Activated naive CD4-positive, alpha-beta T cell treated with anti-CD3 and anti-CD28 coated beads, Interleukin-2, amount 10 ng/mL, durations not matched to agents 7 days and 5 days (primary cell): ENCODE results near the gene FAT2.

Experiments
- CTCF ChIA-PET: fragments of 350-600 bp; sonication (Branson Sonifier 250); formaldehyde crosslinking; loops from one replicate; lab custom pipeline; 2021; ENCODE audit warnings: antibody characterized with exemption; lab: Charles Lee
- DNase-seq: peaks from one replicate; pipeline ENCODE4 v3.0.0-alpha.2; 2020
- H3K27ac Mint-ChIP-seq: one replicate; pipeline ENCODE4 v1.8.0; 2021; ENCODE audit warnings: mild to moderate bottlenecking, moderate library complexity, mixed read lengths
- H3K27me3 Mint-ChIP-seq: one replicate; pipeline ENCODE4 v1.8.0; 2021; ENCODE audit warnings: mild to moderate bottlenecking, mixed read lengths
- H3K36me3 Mint-ChIP-seq: one replicate; pipeline ENCODE4 v1.8.0; 2021; ENCODE audit warnings: mixed read lengths
- H3K4me1 Mint-ChIP-seq: one replicate; pipeline ENCODE4 v1.8.0; 2021; ENCODE audit warnings: mixed read lengths
- H3K4me3 Mint-ChIP-seq: one replicate; pipeline ENCODE4 v1.8.0; 2021; ENCODE audit warnings: mild to moderate bottlenecking, moderate library complexity, mixed read lengths
- H3K9me3 Mint-ChIP-seq: one replicate; pipeline ENCODE4 v1.8.0; 2021; ENCODE audit warnings: mixed read lengths

The FAT2 gene

GRCh38 chr5:151570058-151570457 is 21.1 kb downstream of the FAT2 start:
- Mint-ChIP-seq H3K9me3 (no peaks in the 10 kb centered on the region), H3K4me3 (no peak overlapping the region), H3K4me1 (no peaks in the 10 kb centered on the region), H3K27ac (no peak overlapping the region), H3K27me3 (peaks cover 8% of the 10 kb centered on the region), H3K36me3 (no peaks in the 10 kb centered on the region)
- CTCF ChIA-PET, result interaction anchor here (0.6 kb wide), 1 partner anchor 130 kb away, joined by 5 read pairs; no protein-coding TSS in a partner anchor
- no peak for DNase-seq

- peaks cover 8% of the 10 kb centered on the region for H3K27me3 Mint-ChIP-seq
- H3K4me1 Mint-ChIP-seq, result no peaks in the 10 kb centered on the region
- no peaks in the 10 kb centered on the region for H3K36me3 Mint-ChIP-seq
- H3K4me3 Mint-ChIP-seq, result no peak overlapping the region
- CTCF ChIA-PET, result no interaction called here
- DNase-seq, result no peak
- H3K27ac Mint-ChIP-seq, result no peak overlapping the region
- H3K9me3 Mint-ChIP-seq, result no peaks in the 10 kb centered on the region
These were observed 21.7 kb downstream of the FAT2 start for GRCh38 chr5:151569132-151570046.

- DNase-seq, result no peak
- Mint-ChIP-seq H3K4me3 (no peak overlapping the region), H3K27ac (no peak overlapping the region), H3K27me3 (peaks cover 8% of the 10 kb centered on the region), H3K4me1 (no peaks in the 10 kb centered on the region), H3K36me3 (no peaks in the 10 kb centered on the region), H3K9me3 (no peaks in the 10 kb centered on the region)
- CTCF ChIA-PET, result no interaction called here
These were observed 23.1 kb downstream of the FAT2 start for GRCh38 chr5:151568036-151568435.

- Mint-ChIP-seq H3K9me3 (no peaks in the 10 kb centered on the region), H3K27me3 (peaks cover 11% of the 10 kb centered on the region), H3K4me1 (no peaks in the 10 kb centered on the region), H3K27ac (no peak overlapping the region), H3K4me3 (no peak overlapping the region), H3K36me3 (no peaks in the 10 kb centered on the region)
- no peak for DNase-seq
- CTCF ChIA-PET, result no interaction called here
These were observed 25.2 kb downstream of the FAT2 start for GRCh38 chr5:151565971-151566370.

- DNase-seq, result no peak
- CTCF ChIA-PET, result interaction anchor here (0.6 kb wide), 1 partner anchor 226 kb away, joined by 3 read pairs; no protein-coding TSS in a partner anchor
- Mint-ChIP-seq H3K9me3 (no peaks in the 10 kb centered on the region), H3K36me3 (no peaks in the 10 kb centered on the region), H3K27me3 (peaks cover 10% of the 10 kb centered on the region), H3K4me1 (no peaks in the 10 kb centered on the region), H3K4me3 (no peak overlapping the region), H3K27ac (no peak overlapping the region)
These were observed 29.0 kb downstream of the FAT2 start for GRCh38 chr5:151562019-151562707.

- H3K36me3 Mint-ChIP-seq, result no peaks in the 10 kb centered on the region
- DNase-seq, result no peak
- no peak overlapping the region for H3K27ac Mint-ChIP-seq
- H3K27me3 Mint-ChIP-seq, result peaks cover 15% of the 10 kb centered on the region
- CTCF ChIA-PET, result no interaction called here
- no peaks in the 10 kb centered on the region for H3K9me3 Mint-ChIP-seq
- no peaks in the 10 kb centered on the region for H3K4me1 Mint-ChIP-seq
- no peak overlapping the region for H3K4me3 Mint-ChIP-seq
These were observed 33.2 kb downstream of the FAT2 start for GRCh38 chr5:151557951-151558350.

- CTCF ChIA-PET, result no interaction called here
- no peaks in the 10 kb centered on the region for H3K9me3 Mint-ChIP-seq
- no peak overlapping the region for H3K27ac Mint-ChIP-seq
- DNase-seq, result no peak
- H3K27me3 Mint-ChIP-seq, result peaks cover 15% of the 10 kb centered on the region
- no peaks in the 10 kb centered on the region for H3K36me3 Mint-ChIP-seq
- no peaks in the 10 kb centered on the region for H3K4me1 Mint-ChIP-seq
- no peak overlapping the region for H3K4me3 Mint-ChIP-seq
These were observed 33.7 kb downstream of the FAT2 start for GRCh38 chr5:151557466-151557865.

- CTCF ChIA-PET, result no interaction called here
- no peak overlapping the region for H3K27ac Mint-ChIP-seq
These were observed 34.3 kb downstream of the FAT2 start for GRCh38 chr5:151556806-151557205.

GRCh38 chr5:151555760-151556576 is 35.2 kb downstream of the FAT2 start:
- Mint-ChIP-seq H3K27me3 (peaks cover 11% of the 10 kb centered on the region), H3K4me3 (no peak overlapping the region), H3K36me3 (no peaks in the 10 kb centered on the region), H3K4me1 (no peaks in the 10 kb centered on the region), H3K9me3 (no peaks in the 10 kb centered on the region), H3K27ac (no peak overlapping the region)
- DNase-seq, result no peak
- CTCF ChIA-PET, result no interaction called here

More at GRCh38 chr5:151556806-151557205, 34.3 kb downstream of the FAT2 start:
- Mint-ChIP-seq H3K27me3 (peaks cover 15% of the 10 kb centered on the region), H3K4me1 (no peaks in the 10 kb centered on the region), H3K4me3 (no peak overlapping the region), H3K9me3 (no peaks in the 10 kb centered on the region), H3K36me3 (no peaks in the 10 kb centered on the region)
- DNase-seq, result no peak

- no peaks in the 10 kb centered on the region for H3K36me3 Mint-ChIP-seq
- peaks cover 17% of the 10 kb centered on the region for H3K27me3 Mint-ChIP-seq
- H3K4me3 Mint-ChIP-seq, result no peak overlapping the region
- H3K9me3 Mint-ChIP-seq, result no peaks in the 10 kb centered on the region
- no peak for DNase-seq
- no peak overlapping the region for H3K27ac Mint-ChIP-seq
- H3K4me1 Mint-ChIP-seq, result no peaks in the 10 kb centered on the region
- CTCF ChIA-PET, result no interaction called here
These were observed 37.4 kb downstream of the FAT2 start for GRCh38 chr5:151553695-151554094.

- Mint-ChIP-seq H3K9me3 (no peaks in the 10 kb centered on the region), H3K36me3 (no peaks in the 10 kb centered on the region), H3K4me1 (no peaks in the 10 kb centered on the region), H3K27me3 (peaks cover 17% of the 10 kb centered on the region), H3K27ac (no peak overlapping the region), H3K4me3 (no peak overlapping the region)
- CTCF ChIA-PET, result no interaction called here
- DNase-seq, result no peak
These were observed 37.9 kb downstream of the FAT2 start for GRCh38 chr5:151553130-151553670.

- no peaks in the 10 kb centered on the region for H3K36me3 Mint-ChIP-seq
- H3K27me3 Mint-ChIP-seq, result peaks cover 13% of the 10 kb centered on the region
- no peaks in the 10 kb centered on the region for H3K9me3 Mint-ChIP-seq
- H3K4me3 Mint-ChIP-seq, result no peak overlapping the region
- no peak overlapping the region for H3K27ac Mint-ChIP-seq
- DNase-seq, result no peak
- H3K4me1 Mint-ChIP-seq, result no peaks in the 10 kb centered on the region
- CTCF ChIA-PET, result no interaction called here
These were observed 39.1 kb downstream of the FAT2 start for GRCh38 chr5:151551985-151552384.

GRCh38 chr5:151550146-151550545 is 41.0 kb downstream of the FAT2 start:
- Mint-ChIP-seq H3K9me3 (no peaks in the 10 kb centered on the region), H3K4me1 (no peaks in the 10 kb centered on the region), H3K27ac (no peak overlapping the region), H3K4me3 (no peak overlapping the region), H3K27me3 (peaks cover 6% of the 10 kb centered on the region), H3K36me3 (no peaks in the 10 kb centered on the region)
- CTCF ChIA-PET, result no interaction called here
- DNase-seq, result no peak

- Mint-ChIP-seq H3K27ac (no peak overlapping the region), H3K27me3 (peaks cover 10% of the 10 kb centered on the region), H3K4me3 (no peak overlapping the region), H3K4me1 (no peaks in the 10 kb centered on the region), H3K36me3 (no peaks in the 10 kb centered on the region), H3K9me3 (no peaks in the 10 kb centered on the region)
- CTCF ChIA-PET, result no interaction called here
- DNase-seq, result no peak
These were observed 41.4 kb downstream of the FAT2 start for GRCh38 chr5:151549713-151550112.
